GM18861 (cell line): ENCODE results near the gene RFXAP.

ENCODE experiments used
- ATAC-seq: cut with Tn5 transposase; IDR thresholded peaks from one replicate; pipeline ENCODE4 v1.9.1; 2021; ENCODE audit not compliant: unreplicated experiment

The RFXAP gene

GRCh38 chr13:36815062-36815461 is 4.0 kb upstream of the RFXAP start:
- no peak for ATAC-seq

- ATAC-seq = no peak
Measured at GRCh38 chr13:36817996-36818803, 822 bp upstream of the RFXAP start.

- no peak for ATAC-seq
Measured at GRCh38 chr13:36819739-36820090, 693 bp downstream of the RFXAP start.

GRCh38 chr13:36820222-36820621 is 1.2 kb downstream of the RFXAP start:
- ATAC-seq = no peak

GRCh38 chr13:36822785-36823184 is 3.8 kb downstream of the RFXAP start:
- no peak for ATAC-seq

- no peak for ATAC-seq
Measured at GRCh38 chr13:36829753-36830152, 10.7 kb downstream of the RFXAP start.

GRCh38 chr13:36831291-36831690 is 12.3 kb downstream of the RFXAP start:
- ATAC-seq = no peak

GRCh38 chr13:36834299-36834698 is 15.3 kb downstream of the RFXAP start:
- no peak for ATAC-seq

- no peak for ATAC-seq
Measured at GRCh38 chr13:36837354-36838092, 18.5 kb downstream of the RFXAP start.

- ATAC-seq = no peak
Measured at GRCh38 chr13:36839281-36839680, 20.3 kb downstream of the RFXAP start.

GRCh38 chr13:36839981-36840380 is 21.0 kb downstream of the RFXAP start:
- ATAC-seq = no peak

GRCh38 chr13:36840718-36841250 is 21.8 kb downstream of the RFXAP start:
- ATAC-seq = no peak

- no peak for ATAC-seq
Measured at GRCh38 chr13:36841391-36841790, 22.4 kb downstream of the RFXAP start.

- no peak for ATAC-seq
Measured at GRCh38 chr13:36847606-36848005, 28.6 kb downstream of the RFXAP start.

- ATAC-seq = no peak
Measured at GRCh38 chr13:36848199-36848982, 29.4 kb downstream of the RFXAP start.

GRCh38 chr13:36850790-36851438 is 31.9 kb downstream of the RFXAP start:
- no peak for ATAC-seq

- ATAC-seq = no peak
Measured at GRCh38 chr13:36857253-36857652, 38.2 kb downstream of the RFXAP start.

- ATAC-seq = peak; percentile 75
Measured at GRCh38 chr13:36858290-36858689, 39.3 kb downstream of the RFXAP start.

GRCh38 chr13:36859259-36859658 is 40.2 kb downstream of the RFXAP start:
- no peak for ATAC-seq

- ATAC-seq = no peak
Measured at GRCh38 chr13:36862002-36862685, 43.1 kb downstream of the RFXAP start.
